Colonic mucosa (tissue), 4 donors: ENCODE measurements around the gene WDR7. TPM values are rescaled to one million over a fixed set of nuclear protein-coding genes. Genes with fewer than 3 reads are reported as not detected.

Source experiments
- DNase-seq: peaks from one replicate; pipeline ENCODE4 v3.0.0-alpha.2; 2020
- H3K27ac ChIP-seq: fragments of 200-600 bp; one replicate; pipeline ENCODE4 v1.8.0; 2021
- H3K27me3 ChIP-seq: fragments of 200-600 bp; one replicate; pipeline ENCODE4 v1.8.0; 2021
- H3K36me3 ChIP-seq: fragments of 200-600 bp; one replicate; pipeline ENCODE4 v1.8.0; 2021
- H3K4me1 ChIP-seq: fragments of 200-600 bp; one replicate; pipeline ENCODE4 v1.8.0; 2021; ENCODE audit warnings: mild to moderate bottlenecking
- H3K4me3 ChIP-seq: fragments of 200-600 bp; one replicate; pipeline ENCODE4 v1.8.0; 2021
- H3K9ac ChIP-seq, 2 donors: one replicate each; pipeline ENCODE4 v1.7.0; 2013; ENCODE audit warnings: control low read depth in 2 of 2, low read depth in 2 of 2, low read length in 2 of 2
- H3K9me3 ChIP-seq: fragments of 200-600 bp; one replicate; pipeline ENCODE4 v1.8.0; 2021
- intact Hi-C: fragments of 100-400 bp; cut with DNase I; formaldehyde crosslinking; loops from one replicate; pipeline ENCODE4 v1.14.1; 2022
- total RNA-seq, 2 donors: library from RNA; stranded (reverse); fragmentation: NEBNext Ultra II Directional in 1 of 2; extraction: Animal tissue kit (Norgen Biotek cat#: 25700) in 1 of 2; gene quantifications; one replicate each; pipeline ENCODE4 v1.2.1, GENCODE V29; 2021
- TF ChIP-seq, protein P1 (sequence below): fragments of 200-600 bp; IDR thresholded peaks from one replicate; pipeline ENCODE4 v1.8.0; 2022; ENCODE audit warnings: antibody characterized with exemption, mild to moderate bottlenecking
- donor health status: healthy.
- donor health status: DM: no; HTN: no; CAD: no.
- donor health status: DM: no; HTN: no; CAD: no.

The WDR7 gene
- total RNA-seq, 2 donors from 2014 or later: 16.8 to 21.2 TPM

DNA sequence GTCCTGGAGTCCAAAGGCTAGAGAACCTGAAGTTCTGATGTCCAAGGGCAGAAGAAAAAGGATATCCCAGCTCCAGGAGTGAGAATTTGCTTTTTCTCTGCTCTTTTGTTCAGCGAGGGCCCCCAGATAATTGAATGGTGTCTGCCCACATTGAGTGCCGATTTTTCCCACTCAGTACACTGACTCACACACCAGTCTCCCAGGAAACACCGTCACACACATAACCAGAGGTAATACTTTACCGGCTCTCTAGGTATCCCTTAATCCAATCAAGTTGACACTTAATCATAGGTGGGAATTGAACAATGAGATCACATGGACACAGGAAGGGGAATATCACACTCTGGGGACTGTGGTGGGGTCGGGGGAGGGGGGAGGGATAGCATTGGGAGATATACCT is 161.5 kb downstream of the WDR7 start:
- intact Hi-C loops: no loop called here
- H3K4me1 ChIP-seq: no peaks in the 10 kb centered on the region

DNA sequence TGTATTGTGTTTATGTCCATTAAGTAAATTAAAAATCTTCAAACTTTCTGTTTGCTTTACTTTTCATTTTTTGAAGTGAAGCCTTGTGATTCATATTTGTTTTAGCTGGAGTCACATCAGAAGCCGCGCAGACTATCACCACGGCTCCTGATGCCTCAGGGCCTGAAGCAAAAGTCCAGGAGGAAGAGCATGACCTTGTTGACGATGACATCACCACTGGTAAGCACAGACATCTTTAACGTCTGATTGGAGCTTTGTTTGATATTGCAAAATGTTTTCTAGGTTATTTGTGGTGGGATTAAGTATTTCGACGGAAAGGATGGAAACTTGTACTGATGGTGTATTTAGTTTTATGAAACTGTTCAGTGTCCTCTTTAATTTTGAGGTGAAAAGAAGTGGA is 164.8 kb downstream of the WDR7 start:
- DNase-seq: no peak
- Histone ChIP-seq H3K9me3 (no peaks in the 10 kb centered on the region), H3K36me3 (no peaks in the 10 kb centered on the region), H3K4me1 (no peaks in the 10 kb centered on the region), H3K27me3 (no peaks in the 10 kb centered on the region), H3K4me3 (no peak overlapping the region), H3K27ac (no peak overlapping the region), H3K9ac (no peak overlapping the region)
- TF ChIP-seq, protein P1, sequence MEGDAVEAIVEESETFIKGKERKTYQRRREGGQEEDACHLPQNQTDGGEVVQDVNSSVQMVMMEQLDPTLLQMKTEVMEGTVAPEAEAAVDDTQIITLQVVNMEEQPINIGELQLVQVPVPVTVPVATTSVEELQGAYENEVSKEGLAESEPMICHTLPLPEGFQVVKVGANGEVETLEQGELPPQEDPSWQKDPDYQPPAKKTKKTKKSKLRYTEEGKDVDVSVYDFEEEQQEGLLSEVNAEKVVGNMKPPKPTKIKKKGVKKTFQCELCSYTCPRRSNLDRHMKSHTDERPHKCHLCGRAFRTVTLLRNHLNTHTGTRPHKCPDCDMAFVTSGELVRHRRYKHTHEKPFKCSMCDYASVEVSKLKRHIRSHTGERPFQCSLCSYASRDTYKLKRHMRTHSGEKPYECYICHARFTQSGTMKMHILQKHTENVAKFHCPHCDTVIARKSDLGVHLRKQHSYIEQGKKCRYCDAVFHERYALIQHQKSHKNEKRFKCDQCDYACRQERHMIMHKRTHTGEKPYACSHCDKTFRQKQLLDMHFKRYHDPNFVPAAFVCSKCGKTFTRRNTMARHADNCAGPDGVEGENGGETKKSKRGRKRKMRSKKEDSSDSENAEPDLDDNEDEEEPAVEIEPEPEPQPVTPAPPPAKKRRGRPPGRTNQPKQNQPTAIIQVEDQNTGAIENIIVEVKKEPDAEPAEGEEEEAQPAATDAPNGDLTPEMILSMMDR: no peak
- intact Hi-C loops: no loop called here

More for the DNA sequence above, 161.5 kb downstream of the WDR7 start:
- H3K27ac ChIP-seq: no peak overlapping the region
- TF ChIP-seq, protein P1: no peak
- no peak for DNase-seq
- H3K27me3 ChIP-seq: no peaks in the 10 kb centered on the region
- no peak overlapping the region for H3K9ac ChIP-seq
- H3K9me3 ChIP-seq: no peaks in the 10 kb centered on the region
- H3K36me3 ChIP-seq: no peaks in the 10 kb centered on the region
- no peak overlapping the region for H3K4me3 ChIP-seq

DNA sequence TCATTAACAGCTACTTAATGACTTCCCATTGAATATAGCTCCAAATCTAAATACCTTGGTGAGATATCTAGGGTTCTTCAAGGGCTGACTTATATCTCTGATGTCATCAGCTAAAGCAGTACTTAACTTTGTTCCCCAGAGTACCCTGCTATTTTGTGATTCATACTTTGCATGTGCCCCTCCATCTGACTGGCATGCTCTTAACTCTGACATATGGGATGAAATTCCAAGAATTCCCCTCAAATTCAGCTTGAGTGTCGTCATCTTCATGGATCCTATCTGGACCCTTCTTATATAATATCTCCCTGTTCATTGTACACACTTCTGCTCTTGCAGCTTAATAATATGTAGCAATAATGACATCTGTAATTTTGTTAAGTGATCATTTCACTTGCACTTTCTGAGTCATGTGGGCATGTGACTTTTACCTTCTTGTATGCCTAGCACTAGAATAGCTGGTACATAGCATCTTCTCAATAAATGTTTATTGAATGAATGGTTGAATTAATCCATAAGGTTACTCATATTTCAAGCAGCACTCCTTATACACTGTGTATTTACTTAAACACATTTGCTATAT is 172.9 kb downstream of the WDR7 start:
- Histone ChIP-seq H3K36me3 (no peaks in the 10 kb centered on the region), H3K4me1 (no peaks in the 10 kb centered on the region), H3K27ac (no peak overlapping the region), H3K4me3 (no peak overlapping the region), H3K27me3 (no peaks in the 10 kb centered on the region), H3K9ac (no peak overlapping the region), H3K9me3 (no peaks in the 10 kb centered on the region)
- intact Hi-C loops: no loop called here
- TF ChIP-seq, protein P1: no peak
- DNase-seq: no peak

DNA sequence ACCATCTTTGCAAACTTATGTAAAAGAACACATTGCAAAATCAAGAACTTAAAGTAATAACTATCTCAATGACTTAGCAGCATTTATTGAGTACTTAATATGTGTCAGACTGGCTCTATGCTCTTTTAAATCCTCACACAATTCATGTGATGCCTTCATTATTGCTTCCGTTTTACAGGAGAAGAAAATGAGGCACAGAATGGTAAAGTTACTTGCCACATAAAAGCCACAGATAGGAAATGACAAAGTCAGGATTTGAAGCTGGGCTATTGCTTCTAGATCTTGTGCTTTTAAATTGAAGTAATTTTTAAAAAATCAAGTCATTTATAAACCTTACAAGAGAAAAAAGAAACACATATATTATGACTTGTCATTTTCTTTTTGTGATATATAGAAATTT is 174.2 kb downstream of the WDR7 start:
- TF ChIP-seq, protein P1: no peak
- no peak overlapping the region for H3K4me3 ChIP-seq
- intact Hi-C loops: no loop called here

DNA sequence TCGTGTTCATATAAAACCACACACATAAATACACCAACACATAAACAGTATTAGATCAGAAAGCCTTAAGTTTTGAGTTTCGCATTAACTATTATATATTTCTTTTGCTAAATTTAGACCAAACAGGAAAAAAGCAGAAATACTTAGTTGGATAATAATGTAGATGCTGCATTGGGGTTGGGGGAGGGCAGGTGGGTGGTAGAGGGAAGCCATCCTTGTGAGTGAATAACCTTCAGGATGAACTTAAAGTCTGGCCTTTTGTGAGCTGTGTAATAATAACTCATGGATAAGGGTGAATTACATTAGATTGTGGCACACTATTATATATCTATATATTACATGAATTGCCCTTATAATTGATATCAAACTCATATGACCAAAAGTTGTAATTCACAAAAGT is 174.7 kb downstream of the WDR7 start:
- no peak for DNase-seq
- H3K9me3 ChIP-seq: no peaks in the 10 kb centered on the region
- intact Hi-C loops: no loop called here
- no peaks in the 10 kb centered on the region for H3K4me1 ChIP-seq
- H3K9ac ChIP-seq: no peak overlapping the region
- no peak overlapping the region for H3K4me3 ChIP-seq
- no peaks in the 10 kb centered on the region for H3K27me3 ChIP-seq
- TF ChIP-seq, protein P1: no peak
- no peaks in the 10 kb centered on the region for H3K36me3 ChIP-seq
- H3K27ac ChIP-seq: no peak overlapping the region

More for the DNA sequence above, 174.2 kb downstream of the WDR7 start:
- H3K9ac ChIP-seq: no peak overlapping the region
- no peaks in the 10 kb centered on the region for H3K36me3 ChIP-seq
- no peaks in the 10 kb centered on the region for H3K4me1 ChIP-seq
- no peaks in the 10 kb centered on the region for H3K27me3 ChIP-seq
- H3K27ac ChIP-seq: no peak overlapping the region
- no peaks in the 10 kb centered on the region for H3K9me3 ChIP-seq
- DNase-seq: no peak
